Hepatocyte (in vitro differentiated cells): ENCODE results near the gene MDM4. TPM values are rescaled to one million over a fixed set of nuclear protein-coding genes. Genes with fewer than 3 reads are reported as not detected.
"Not testable (repeated sequence)": the region's sequence is repeated elsewhere in the genome, so short reads cannot be mapped to it uniquely, and the experiment has no call there.

Experiments
- DNase-seq: peaks from one replicate; pipeline ENCODE4 v3.0.0-alpha.2; 2016; ENCODE audit warnings: low spot score
- H2AFZ ChIP-seq: fragments of 200-600 bp; sonication (generic); 2 replicates; pipeline ENCODE4 v1.6.0; 2016; ENCODE audit warnings: antibody characterized with exemption, mild to moderate bottlenecking
- H3K27ac ChIP-seq: fragments of 200-600 bp; sonication (generic); 2 replicates; pipeline ENCODE4 v1.5.1; 2016; ENCODE audit warnings: mild to moderate bottlenecking
- H3K27me3 ChIP-seq: fragments of 200-600 bp; sonication (generic); 2 replicates; pipeline ENCODE4 v1.6.1; 2016
- H3K36me3 ChIP-seq: fragments of 200-600 bp; sonication (generic); replicated peaks from 2 replicates; pipeline ENCODE4 v1.5.1; 2016; ENCODE audit warnings: low read depth; ENCODE audit not compliant: insufficient read depth
- H3K4me1 ChIP-seq: fragments of 200-600 bp; sonication (generic); 2 replicates; pipeline ENCODE4 v1.5.1; 2016; ENCODE audit warnings: mild to moderate bottlenecking, moderate library complexity; ENCODE audit not compliant: insufficient read depth
- H3K4me2 ChIP-seq: fragments of 200-600 bp; sonication (generic); 2 replicates; pipeline ENCODE4 v1.6.0; 2016
- H3K4me3 ChIP-seq: fragments of 200-600 bp; sonication (generic); 2 replicates; pipeline ENCODE4 v1.5.1; 2016; ENCODE audit warnings: mild to moderate bottlenecking
- H3K79me2 ChIP-seq: fragments of 200-600 bp; sonication (generic); 2 replicates; pipeline ENCODE4 v1.6.0; 2017; ENCODE audit warnings: mild to moderate bottlenecking
- H3K9me2 ChIP-seq: fragments of 200-600 bp; sonication (generic); replicated peaks from 2 replicates; pipeline ENCODE4 v1.6.0; 2017; ENCODE audit warnings: mild to moderate bottlenecking; ENCODE audit not compliant: insufficient read depth
- H3K9me3 ChIP-seq: fragments of 200-600 bp; sonication (generic); 2 replicates; pipeline ENCODE4 v1.5.1; 2016; ENCODE audit warnings: low read depth, mild to moderate bottlenecking
- H4K20me1 ChIP-seq: fragments of 200-600 bp; sonication (generic); 2 replicates; pipeline ENCODE4 v1.6.0; 2016; ENCODE audit warnings: mild to moderate bottlenecking; ENCODE audit not compliant: insufficient read depth, poor library complexity, severe bottlenecking
- EZH2 ChIP-seq: fragments of 200-600 bp; sonication (generic); IDR thresholded peaks from 2 replicates; pipeline ENCODE4 v1.6.1; 2016; ENCODE audit warnings: antibody characterized with exemption, mild to moderate bottlenecking, borderline replicate concordance
- EZH2phosphoT487 ChIP-seq: fragments of 200-600 bp; sonication (generic); IDR thresholded peaks from one replicate; pipeline ENCODE4 v1.6.1; 2018; ENCODE audit warnings: antibody characterized with exemption, mild to moderate bottlenecking, low read depth, moderate library complexity; ENCODE audit not compliant: unreplicated experiment, severe bottlenecking
- WGBS: methylation state at CpG from one replicate; pipeline ENCODE4 v1.1.6; 2016; ENCODE audit warnings: low lambda C conversion rate; ENCODE audit errors: missing lambda C conversion rate; 5-methylcytosine and 5-hydroxymethylcytosine counted together
- polyA plus RNA-seq: library from polyadenylated mRNA; unstranded; fragments of >200 nt; fragmentation: Nextera tagmentation; extraction: Ambion mirVana; gene quantifications from 2 replicates; pipeline ENCODE4 v1.2.1, GENCODE V29; 2016
- total RNA-seq: library from RNA; depleted of rRNA; stranded (reverse); fragments of >200 nt; gene quantifications from 2 replicates; pipeline ENCODE4 v1.2.3, GENCODE V29; 2014
- TF ChIP-seq, protein P1 (sequence below): fragments of 200-600 bp; sonication (generic); IDR thresholded peaks from 2 replicates; pipeline ENCODE4 v1.5.1; 2016; ENCODE audit warnings: antibody characterized with exemption, mild to moderate bottlenecking; ENCODE audit not compliant: poor library complexity

Gene MDM4
- total and polyA plus RNA-seq, 2 experiments from 2014 or later: 15.4 to 47.8 TPM

DNA sequence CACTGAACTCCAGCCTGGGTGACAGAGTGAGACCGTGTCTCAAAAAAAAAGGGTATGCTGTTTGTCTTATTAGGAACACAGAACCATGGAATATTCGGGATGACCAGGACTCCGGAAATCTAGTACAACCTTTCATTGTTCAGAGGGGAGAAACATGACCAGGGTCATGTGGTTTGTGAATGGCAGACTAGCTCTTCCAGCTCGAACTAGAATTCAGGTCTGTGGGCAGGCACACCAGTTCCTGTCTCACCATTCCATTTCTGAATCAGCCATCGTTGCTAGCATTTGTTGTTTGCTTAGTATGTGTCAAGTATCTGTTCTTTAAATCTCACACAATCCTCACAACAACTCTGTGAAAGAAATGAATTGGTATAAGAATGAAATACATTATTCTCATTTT is 50.9 kb downstream of the MDM4 start:
- DNase-seq: no peak
- Histone ChIP-seq H3K9me3 (no peaks in the 10 kb centered on the region), H4K20me1 (no peaks in the 10 kb centered on the region), H2AFZ (no peak overlapping the region), H3K36me3 (no peaks in the 10 kb centered on the region), H3K79me2 (no peaks in the 10 kb centered on the region), H3K27me3 (no peaks in the 10 kb centered on the region), H3K9me2 (no peaks in the 10 kb centered on the region), H3K4me3 (no peak overlapping the region), H3K4me2 (no peak overlapping the region), H3K27ac (no peak overlapping the region), H3K4me1 (no peaks in the 10 kb centered on the region)
- 83% methylated on average over 5 of the region's 5 CpGs for WGBS
- TF ChIP-seq, protein P1, sequence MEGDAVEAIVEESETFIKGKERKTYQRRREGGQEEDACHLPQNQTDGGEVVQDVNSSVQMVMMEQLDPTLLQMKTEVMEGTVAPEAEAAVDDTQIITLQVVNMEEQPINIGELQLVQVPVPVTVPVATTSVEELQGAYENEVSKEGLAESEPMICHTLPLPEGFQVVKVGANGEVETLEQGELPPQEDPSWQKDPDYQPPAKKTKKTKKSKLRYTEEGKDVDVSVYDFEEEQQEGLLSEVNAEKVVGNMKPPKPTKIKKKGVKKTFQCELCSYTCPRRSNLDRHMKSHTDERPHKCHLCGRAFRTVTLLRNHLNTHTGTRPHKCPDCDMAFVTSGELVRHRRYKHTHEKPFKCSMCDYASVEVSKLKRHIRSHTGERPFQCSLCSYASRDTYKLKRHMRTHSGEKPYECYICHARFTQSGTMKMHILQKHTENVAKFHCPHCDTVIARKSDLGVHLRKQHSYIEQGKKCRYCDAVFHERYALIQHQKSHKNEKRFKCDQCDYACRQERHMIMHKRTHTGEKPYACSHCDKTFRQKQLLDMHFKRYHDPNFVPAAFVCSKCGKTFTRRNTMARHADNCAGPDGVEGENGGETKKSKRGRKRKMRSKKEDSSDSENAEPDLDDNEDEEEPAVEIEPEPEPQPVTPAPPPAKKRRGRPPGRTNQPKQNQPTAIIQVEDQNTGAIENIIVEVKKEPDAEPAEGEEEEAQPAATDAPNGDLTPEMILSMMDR: no peak
- TF ChIP-seq EZH2phosphoT487 (no peak), EZH2 (no peak)

DNA sequence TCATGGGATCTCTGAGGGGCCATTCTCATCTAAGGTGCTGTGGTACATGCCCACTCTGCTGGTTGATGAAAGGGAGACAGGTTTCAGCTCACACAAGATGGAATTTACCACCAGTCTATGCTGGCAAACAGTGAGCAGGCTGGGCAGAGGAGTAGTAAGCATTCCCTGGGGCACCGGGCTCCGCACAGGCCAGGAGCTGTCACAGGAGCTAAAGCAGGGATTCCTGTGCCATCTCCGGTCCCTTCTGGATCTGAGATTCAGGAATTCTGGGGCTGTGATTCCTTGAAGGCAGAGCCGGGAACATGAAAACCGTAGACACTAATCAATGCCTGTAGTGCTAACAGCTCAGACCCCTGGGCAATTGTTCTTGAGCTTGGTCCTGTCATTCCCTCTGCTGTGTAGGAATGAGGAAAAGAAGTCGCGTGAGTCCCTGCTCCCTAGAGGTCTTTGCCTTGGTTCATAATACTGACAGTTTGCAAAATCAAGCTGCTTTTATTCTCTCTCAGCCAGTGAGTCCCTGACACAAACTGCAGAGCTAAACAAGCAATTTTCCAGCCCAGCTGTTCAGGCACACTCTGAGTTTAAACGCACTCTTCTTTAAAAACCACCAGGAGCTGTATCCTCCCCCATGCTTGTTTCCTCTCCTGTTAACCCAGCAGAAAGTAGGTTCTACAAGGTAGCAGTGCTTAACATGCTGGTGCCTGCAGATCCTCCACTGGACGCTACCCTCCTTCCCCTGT is 52.5 kb downstream of the MDM4 start:
- DNase-seq: no peak
- Histone ChIP-seq H3K27me3 (no peaks in the 10 kb centered on the region), H3K4me1 (peaks cover 2% of the 10 kb centered on the region), H3K27ac (no peak overlapping the region), H3K9me2 (no peaks in the 10 kb centered on the region), H4K20me1 (no peaks in the 10 kb centered on the region), H3K79me2 (no peaks in the 10 kb centered on the region), H3K4me3 (no peak overlapping the region), H3K36me3 (no peaks in the 10 kb centered on the region), H3K9me3 (no peaks in the 10 kb centered on the region), H2AFZ (no peak overlapping the region), H3K4me2 (no peak overlapping the region)
- TF ChIP-seq EZH2phosphoT487 (no peak), EZH2 (no peak)
- TF ChIP-seq, protein P1: no peak
- 62% methylated on average over 9 of the region's 9 CpGs for WGBS

- H3K9me3 ChIP-seq: no peaks in the 10 kb centered on the region
- no peaks in the 10 kb centered on the region for H3K27me3 ChIP-seq
- H3K79me2 ChIP-seq: no peaks in the 10 kb centered on the region
- no peaks in the 10 kb centered on the region for H3K9me2 ChIP-seq
- H4K20me1 ChIP-seq: no peaks in the 10 kb centered on the region
- 82% methylated on average over 5 of the region's 5 CpGs for WGBS
- H3K27ac ChIP-seq: no peak overlapping the region
- TF ChIP-seq EZH2phosphoT487 (no peak), EZH2 (no peak)
- TF ChIP-seq, protein P1: no peak
- no peak overlapping the region for H3K4me2 ChIP-seq
- no peaks in the 10 kb centered on the region for H3K36me3 ChIP-seq
- no peak overlapping the region for H3K4me3 ChIP-seq
- no peak for DNase-seq
- no peak overlapping the region for H2AFZ ChIP-seq
- peaks cover 9% of the 10 kb centered on the region for H3K4me1 ChIP-seq
These were observed 53.3 kb downstream of the MDM4 start for GRCh38 chr1:204569478-204569877.

GRCh38 chr1:204570021-204570420 is 53.8 kb downstream of the MDM4 start:
- H3K4me3 ChIP-seq, H4K20me1 ChIP-seq: not testable (repeated sequence)
- WGBS: 45% methylated on average over 3 of the region's 3 CpGs

More at GRCh38 chr1:204570021-204570420, 53.8 kb downstream of the MDM4 start:
- not testable (repeated sequence) for H3K27ac ChIP-seq, H3K36me3 ChIP-seq, H3K9me2 ChIP-seq, DNase-seq, H3K9me3 ChIP-seq, H3K27me3 ChIP-seq, H3K79me2 ChIP-seq, H2AFZ ChIP-seq, H3K4me2 ChIP-seq
- H3K4me1 ChIP-seq: peaks cover 14% of the 10 kb centered on the region
